ENCODE measurements around the gene AFTPH. TPM values are rescaled to one million over a fixed set of nuclear protein-coding genes. Genes with fewer than 3 reads are reported as not detected.

Gene AFTPH, protein sequence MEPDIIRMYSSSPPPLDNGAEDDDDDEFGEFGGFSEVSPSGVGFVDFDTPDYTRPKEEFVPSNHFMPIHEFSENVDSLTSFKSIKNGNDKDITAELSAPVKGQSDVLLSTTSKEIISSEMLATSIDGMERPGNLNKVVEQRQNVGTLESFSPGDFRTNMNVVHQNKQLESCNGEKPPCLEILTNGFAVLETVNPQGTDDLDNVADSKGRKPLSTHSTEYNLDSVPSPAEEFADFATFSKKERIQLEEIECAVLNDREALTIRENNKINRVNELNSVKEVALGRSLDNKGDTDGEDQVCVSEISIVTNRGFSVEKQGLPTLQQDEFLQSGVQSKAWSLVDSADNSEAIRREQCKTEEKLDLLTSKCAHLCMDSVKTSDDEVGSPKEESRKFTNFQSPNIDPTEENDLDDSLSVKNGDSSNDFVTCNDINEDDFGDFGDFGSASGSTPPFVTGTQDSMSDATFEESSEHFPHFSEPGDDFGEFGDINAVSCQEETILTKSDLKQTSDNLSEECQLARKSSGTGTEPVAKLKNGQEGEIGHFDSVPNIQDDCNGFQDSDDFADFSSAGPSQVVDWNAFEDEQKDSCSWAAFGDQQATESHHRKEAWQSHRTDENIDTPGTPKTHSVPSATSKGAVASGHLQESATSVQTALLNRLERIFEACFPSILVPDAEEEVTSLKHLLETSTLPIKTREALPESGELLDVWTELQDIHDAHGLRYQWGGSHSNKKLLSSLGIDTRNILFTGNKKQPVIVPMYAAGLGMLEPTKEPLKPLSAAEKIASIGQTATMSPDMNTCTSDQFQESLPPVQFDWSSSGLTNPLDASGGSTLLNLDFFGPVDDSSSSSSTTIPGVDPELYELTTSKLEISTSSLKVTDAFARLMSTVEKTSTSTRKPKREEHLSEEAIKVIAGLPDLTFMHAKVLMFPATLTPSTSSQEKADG
- 19.9 TPM for polyA plus RNA-seq (ENCODE audit: insufficient read length)

DNA sequence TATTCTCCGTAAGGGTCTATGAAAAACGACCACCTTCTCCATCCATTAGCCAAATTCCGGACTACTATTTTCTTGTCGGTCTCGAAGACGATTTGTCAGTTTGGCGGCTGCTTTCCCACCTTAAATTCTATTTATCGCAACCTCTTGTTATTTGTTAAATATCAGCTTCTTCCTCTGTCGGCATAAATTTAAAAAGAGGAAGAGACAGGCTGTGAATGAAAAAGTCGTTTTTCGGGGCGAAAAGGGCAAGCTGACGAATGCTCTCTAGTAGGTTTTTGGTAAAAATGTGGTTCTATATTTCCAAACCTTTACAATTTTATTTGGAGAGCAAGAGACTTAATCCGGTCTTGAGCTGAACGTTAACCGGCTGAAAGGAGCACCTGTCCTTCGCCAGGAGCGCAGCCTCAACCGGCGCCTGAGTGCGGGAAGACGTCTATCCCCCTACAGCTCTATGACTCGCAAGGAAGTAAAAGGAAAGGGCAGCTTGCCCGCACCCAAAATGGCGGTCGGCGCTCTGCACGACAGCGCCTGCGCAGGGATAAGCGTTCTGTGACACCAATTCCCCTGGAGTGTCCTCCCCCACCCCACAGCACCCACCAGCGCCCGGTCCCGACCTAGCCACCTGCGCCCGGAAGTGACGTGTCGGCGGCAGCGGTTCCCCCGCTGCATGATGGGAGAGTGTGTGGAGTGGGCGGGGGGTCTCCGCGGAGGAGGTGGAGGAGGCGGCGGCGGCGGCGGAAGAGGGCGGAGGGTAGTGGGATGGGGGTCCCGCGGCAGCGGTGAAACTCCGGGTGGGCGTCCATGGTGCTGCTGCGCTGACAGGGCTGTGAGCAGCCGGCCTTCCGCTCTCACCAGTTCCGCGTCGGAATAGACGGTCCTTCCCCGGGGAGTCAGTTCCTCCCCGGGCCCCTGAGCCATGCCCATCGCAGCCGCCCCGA is at the start of gene AFTPH:
Gene AFTPH, plus strand, starts transcription at position 663 of the 938 bp plus-strand sequence. CDS start 27,147 bp downstream, outside the sequence.
- peak; percentile 99 for DNase-seq

DNA sequence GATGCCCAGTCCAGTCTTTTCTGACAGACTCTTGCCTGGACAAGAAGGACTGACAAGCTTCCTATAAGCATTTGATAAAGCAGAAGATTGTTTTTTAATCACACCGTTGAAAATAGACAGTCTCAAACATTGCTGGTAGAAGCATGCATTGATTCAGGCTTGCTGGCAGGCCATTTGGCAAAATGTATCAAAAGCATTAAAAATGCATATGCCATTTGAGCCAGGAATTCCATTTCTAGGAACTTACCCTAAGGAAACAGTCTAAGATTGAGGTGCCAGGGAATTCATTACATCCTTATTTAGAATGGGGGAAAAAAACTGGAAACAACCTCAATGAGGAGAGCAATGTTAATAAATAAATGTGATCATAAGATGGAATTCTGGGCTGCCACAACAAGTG is 49.5 kb upstream of the AFTPH start:
- DNase-seq, result no peak

DNA sequence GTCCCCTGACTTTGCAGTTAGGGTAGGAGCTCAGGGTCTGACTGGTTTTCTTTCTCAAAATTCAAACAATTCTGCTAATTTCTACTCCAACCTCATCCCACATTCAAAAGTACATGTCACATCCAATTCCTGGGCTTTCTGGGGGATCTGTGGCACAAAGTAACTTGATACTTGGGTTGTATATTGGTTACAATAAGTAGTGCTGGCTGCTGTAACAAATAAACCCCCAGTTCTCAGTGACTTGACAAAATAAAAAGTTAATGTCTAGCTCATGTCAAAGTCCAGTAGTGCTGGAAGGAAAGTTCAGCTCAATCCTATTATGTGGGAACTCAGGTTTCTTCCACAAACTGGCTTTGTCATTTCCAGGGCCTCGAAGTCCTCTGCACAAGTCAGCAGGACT is 47.1 kb upstream of the AFTPH start:
- DNase-seq, result no peak

DNA sequence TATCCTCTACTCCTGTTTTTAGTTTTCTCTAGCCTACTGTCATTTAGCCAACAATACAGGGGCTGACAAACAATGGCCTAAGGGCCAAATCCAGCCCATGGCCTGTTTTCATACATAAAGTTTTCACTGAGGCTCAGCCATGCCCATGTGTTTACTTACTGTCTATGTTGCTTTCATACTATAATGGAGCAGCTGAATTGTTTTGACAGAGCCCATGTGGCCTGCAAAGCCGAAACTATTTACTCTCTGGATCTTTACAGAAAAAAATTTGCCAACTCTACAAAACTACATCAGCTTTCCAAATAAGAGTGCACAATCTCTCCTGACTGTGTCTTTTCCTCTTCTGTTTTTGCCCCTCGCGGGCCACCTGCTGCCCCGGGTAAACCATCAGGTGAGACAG is 46.1 kb upstream of the AFTPH start:
- no peak for DNase-seq

DNA sequence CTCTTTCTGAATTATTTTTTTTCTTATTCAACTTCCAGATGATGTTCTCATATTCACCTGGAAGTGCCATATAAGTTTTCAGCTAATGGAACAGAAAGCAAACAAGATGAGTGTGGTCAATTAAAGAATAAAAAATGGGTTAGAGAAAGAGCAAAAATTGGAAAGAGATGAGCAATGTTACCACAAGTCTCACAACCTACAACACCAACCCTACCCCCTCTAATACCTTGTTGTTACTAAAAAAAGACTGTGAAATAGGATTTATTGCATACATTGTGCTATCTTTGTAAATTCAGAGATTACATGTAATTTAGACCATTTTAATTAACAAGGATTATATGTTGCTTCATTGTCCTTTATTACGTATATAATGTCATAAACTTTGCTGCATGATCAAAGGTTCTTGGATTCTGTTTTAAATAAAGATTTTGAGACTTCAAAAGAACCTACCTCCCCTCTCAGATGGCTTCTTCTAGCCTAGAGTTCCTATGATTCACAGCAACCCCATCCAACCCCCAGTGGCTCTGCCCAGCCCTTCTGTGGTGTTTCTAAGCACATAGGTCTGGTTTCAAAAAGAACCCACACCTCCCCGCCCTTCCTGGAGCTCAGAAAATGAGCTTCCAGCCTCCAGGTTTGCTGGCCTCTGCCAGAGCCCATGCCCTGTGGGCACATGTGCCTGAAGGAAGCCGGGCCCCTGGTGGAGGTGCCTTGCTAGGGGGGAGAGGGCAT is 45.5 kb upstream of the AFTPH start:
- no peak for DNase-seq

DNA sequence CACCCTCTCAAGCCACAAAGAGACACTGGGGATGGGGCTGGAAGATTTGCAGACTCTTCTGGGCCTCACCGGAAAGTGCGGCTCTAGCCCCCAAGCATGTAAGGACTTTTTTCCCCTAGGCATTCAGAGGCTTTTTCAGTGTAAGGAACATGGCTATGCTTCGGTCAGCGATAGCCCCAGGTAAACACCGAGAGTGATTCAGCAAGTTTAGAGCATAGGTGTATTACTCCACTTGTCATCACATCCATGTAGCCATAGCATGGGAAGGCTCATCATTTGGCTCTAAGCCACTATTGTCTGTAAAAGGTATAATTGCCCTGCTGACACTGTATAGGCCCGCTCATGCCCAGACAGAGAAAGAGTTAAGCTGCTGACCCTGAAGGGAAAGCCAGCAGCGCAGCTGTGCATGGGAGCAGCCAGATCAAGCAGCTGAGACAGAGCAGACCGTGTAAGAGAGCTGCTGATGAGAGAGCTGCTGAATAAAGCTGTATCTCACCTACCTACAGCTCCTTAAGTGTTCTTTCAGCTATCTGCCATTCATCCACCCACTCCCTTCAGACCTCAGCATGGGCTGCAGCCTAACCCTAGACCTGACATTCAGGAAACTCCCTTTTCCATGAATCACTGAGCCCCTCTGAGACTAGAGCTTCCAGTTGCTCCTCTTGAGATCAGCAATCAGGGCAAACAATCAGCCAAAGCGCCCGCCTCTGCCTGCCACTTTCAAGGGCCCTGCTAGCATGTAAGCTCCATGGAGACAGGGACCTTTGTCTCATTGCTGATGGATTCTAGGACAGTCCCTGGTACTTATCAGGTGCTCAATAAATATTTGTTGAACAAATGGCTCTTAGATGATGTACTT is 44.6 kb upstream of the AFTPH start:
- DNase-seq, result no peak

DNA sequence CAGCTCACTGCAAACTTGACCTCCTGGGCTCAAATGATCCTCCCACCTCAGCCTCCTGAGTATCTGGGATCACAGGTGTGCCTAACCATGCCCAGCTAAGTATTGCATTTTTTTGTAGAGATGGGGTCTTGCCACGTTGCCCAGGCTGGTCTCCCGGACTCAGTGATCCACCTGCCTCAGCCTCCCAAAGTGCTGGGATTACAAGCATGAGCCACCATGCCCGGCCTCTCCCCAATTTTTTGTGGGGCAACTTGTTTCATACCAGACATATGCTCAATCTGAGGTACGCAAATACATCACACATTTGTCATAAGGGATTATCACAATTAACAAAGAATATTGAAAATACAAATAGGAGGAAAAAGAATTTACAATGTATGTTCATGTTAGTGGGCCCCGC is 42.5 kb upstream of the AFTPH start:
- no peak for DNase-seq

DNA sequence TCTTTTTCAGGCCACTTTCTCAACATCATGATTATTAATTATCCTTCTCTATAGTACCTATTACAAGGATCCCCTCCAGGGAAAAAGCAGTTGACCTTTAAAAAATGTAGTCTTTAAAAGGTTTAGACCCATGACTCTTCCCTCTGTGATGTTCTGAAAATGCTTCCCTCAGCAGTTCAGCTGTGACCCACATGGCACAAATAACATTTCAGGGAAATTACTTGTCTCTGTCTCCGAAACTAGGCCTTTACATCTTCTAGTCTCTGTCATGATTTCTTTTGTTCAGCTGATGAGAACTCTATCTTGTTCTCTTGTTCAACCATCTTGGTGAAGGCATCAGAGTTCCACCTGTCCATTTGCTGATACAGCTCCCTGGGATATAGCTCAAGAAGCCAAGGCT is 41.9 kb upstream of the AFTPH start:
- no peak for DNase-seq

DNA sequence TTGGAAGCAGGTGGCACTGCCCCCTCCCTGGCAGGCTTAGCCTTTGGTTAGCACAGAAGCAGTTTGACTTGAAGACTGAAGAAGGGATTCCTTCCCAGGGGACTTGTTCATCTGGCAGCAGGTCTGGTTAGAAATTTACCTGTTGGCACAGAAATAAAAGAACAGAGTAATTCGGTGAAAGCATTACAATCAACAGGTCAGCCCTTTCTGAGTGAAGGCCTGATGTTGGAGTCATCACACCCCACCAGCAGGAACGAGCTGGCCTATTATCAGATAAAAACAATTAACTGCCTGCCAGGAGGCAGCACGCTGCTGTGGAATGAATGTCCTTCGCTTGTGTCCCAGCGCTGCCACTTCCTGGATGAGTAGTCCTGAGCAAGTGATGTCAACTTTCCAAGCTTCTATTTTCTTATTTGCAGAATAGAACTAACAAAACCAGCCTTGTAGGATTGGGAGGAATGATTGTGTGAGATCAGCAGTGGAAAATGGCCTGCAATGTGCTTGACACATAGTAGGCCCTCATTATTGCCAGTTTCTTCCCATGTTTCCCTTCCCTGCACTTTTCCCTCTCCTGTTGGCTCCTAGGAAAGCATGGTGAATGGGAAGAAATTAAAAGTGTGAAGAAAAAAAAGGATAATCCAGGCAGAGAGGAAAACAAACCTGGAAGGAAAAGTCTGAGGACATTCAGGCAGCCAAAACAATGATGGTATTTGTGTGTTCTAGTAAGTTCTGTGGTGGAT is 41.2 kb upstream of the AFTPH start:
- no peak for DNase-seq

DNA sequence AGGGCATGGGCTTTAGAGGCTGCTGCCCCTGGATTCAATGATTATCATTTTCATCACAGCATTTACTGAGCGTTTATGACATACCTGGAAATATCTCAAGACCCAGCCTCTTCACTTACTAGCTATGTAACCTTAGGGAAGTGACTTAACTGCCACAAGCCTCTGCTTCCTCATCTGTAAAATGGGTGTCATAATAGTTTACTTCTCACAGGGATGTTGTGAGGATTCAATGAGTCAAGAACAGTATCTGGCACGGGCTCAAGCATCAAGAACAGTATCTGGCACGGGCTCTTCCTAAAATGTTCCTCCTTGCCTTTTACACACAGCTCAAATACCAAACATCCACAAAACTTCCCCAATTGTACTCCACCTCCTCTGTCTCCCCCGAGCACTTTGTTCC is 38.8 kb upstream of the AFTPH start:
- DNase-seq, result no peak

DNA sequence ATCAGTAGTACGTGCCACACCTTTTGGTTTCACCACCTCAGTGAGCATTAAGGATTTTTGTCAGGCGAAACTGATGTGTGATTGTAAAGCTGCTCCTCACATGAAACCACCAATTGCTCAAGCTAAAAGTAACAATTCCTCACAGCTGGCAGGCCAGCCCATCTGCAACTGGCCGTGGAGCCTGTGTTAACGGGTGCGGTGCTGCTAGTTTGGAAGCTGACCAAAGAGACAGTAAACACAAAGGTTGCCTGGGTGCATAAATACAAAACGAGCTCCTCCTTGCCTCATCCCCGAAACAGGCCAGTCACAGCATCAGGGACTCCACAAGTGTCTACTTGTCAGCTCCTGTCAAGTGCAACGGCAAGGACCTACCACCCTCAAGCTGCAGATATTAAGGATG is 38.2 kb upstream of the AFTPH start:
- DNase-seq, result peak; percentile 59

DNA sequence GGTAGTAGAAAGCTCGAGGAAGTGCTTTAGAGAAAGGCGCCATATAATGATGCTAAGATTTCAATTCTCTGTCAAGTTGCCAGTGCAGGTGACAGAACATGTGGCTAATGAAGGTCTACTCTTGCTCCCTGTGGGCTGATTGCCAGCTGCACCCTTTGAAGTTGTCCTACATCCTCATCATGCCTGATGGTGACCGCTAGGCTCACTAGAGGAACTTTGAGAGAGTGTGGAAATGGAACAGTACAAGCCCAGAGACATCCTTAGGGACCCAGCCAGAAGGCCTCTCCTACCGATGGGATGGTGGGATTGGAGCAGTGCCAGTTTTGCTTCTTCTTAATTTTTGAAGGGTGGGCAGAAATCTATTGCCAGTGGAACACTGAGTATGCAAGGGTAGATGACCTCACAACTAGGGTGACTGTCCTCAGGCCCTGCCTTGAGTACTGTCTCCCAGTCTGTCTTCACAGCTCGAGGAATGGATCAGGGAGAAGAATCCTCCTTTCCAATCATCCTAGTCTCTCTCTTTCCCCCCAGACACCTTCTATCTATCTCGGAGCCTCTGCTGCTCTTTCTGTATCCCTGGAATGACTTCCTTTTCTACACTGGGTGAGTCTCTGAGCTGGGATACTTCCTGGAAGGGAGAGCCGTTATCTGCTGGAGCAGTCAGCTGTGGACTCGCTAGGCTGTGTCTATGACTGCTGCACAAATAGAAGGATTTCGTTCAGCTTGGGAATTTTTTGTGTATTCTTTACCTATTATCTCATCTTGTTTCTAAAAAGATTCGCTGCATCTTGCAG is 36.7 kb upstream of the AFTPH start:
- DNase-seq, result no peak

DNA sequence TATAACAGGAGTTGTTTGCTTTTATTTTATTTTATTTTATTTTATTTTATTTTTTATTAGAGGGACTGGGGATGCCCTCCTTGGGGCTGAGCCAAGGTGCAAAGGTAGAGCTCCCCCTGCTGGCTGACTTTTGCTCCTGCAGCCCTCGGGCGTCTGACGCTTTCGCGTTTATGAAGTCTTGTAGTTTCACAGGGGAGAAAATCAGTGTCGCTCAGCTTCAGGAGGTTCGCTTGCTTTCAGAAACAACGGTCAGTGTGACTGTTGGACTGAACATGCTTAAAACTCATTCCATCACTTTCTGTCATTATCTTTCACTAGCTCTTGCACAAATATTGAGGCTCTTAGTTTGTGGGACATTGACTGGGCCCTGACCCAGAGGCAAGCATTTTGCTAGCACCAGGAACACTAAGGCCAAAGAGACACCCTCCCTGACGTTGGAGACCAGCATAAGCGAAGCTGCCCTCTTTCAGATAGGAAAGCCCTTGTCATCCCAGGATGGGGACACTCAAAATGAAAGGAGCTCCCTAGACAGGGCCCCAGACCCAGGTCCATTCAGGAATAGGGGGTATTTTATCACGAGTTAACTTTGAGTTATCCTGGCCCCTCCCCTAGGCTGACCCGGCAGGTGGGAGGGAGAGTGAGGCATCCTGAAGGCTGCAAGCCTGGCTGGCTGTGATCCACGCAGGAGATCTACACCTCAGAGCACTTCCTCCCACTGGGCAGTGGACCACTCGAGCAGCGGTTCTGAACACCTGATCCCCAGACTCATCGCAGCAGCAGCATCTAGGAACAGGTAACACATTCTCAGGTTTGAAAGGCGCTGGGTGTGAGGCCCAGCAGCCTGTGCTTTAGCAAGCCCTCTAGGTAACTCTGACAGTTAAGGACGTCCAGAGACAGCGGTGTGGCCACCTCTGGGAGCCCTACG is 35.8 kb upstream of the AFTPH start:
- peak; percentile 30 for DNase-seq

DNA sequence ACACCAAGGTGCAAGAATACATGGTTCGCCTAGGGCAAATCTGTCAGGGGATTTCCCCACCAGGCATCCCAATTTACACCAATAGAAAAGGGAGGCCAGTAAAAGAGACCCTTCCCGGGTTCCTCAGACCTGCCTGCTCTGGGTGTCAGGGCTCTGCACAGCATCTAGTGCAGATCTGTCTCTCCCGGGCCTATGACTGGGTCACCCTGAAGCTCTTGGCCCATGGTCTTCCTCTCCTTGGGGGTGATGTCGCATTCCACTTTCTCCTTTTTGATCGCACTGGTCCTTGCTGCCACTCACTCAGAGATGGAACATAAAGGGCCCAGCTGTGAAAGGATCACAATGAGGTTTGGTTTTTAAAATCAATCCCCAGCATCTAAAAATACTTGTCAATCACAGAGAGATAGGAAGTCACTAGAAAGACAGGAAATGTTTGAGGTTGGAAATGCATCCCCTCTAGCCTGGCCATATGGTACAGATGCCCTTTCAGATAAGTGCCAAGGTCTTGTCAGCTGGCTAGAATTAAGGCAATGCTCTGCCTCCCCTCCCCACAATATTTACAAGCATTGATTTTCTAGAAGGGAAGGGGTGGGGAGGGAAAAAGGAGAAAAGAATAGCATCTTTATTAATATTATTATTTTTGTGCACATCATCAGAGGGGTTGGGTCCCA is 34.9 kb upstream of the AFTPH start:
- DNase-seq, result no peak

DNA sequence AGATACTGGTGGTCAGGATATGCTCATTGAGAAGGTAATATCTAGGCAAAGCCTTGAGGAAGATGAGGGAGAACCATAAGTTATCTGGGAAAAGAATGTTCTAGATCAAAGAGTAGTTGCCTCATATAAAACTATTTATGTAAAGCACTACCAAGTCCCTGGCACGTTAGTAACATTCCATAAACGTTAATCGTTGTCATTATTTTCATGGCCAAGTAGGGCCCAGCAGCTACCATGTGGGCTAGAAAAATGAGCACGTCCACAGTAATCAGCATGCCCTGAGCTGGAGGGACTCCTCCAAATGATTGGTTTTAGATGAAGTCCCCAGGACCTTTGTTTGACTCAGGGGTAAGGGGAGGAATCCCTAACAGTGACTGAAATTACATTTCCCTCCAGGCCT is 32.7 kb upstream of the AFTPH start:
- DNase-seq, result no peak

DNA sequence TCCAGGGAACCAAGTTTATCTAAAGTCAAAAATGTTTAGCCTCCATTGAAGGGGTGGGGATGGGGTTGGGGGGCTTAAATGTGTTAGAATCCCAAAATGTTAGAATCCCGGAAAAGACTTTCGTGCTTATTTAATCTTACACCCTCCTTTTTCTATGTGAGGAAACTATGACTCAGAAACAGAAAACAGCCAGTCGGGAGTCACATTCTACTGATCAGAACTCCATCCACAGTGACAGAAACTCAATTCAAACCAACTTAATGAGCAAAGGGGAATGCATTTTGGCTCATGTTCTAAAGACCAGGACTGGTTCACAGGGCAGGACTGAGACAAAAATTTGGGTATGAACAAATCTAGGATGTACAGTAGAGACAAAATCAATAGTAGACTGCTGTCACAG is 31.9 kb upstream of the AFTPH start:
- no peak for DNase-seq

DNA sequence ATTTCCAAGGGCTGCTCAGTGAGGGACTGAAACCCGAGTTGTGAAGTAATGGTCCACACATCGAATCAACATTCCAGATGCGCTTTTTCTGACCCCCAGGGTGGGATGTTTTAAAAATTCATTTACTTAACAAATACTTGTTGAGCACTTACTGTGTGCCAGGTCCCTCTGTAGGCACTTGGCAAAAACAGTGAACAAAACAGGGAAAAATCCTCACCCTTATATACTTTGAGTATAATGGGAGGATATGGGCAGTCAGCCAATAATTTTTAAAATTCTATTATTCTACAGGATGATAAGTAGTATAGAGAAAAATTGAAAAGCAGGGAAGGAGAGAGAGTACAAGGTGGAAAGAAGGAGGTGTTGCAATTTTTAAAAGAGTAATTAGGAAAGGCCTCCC is 31.3 kb upstream of the AFTPH start:
- DNase-seq, result no peak
